GM18951 (cell line): ENCODE data around the gene CCNJL.
"Not testable (repeated sequence)": the region's sequence is repeated elsewhere in the genome, so short reads cannot be mapped to it uniquely, and the experiment has no call there.

Experiments
- POLR2A ChIP-seq: IDR thresholded peaks from 4 replicates; pipeline ENCODE4 v1.6.1; 2011; ENCODE audit warnings: mild to moderate bottlenecking; ENCODE audit not compliant: insufficient read length, insufficient read depth; ENCODE audit errors: extremely low read depth
- in situ Hi-C: fragments of 300-500 bp; cut with MboI; formaldehyde crosslinking; loops from one replicate; pipeline ENCODE4 v1.12.0; 2022; ENCODE audit warnings: low sequenced_read_pairs, mixed read lengths, inconsistent platforms; ENCODE audit not compliant: unreplicated experiment

Gene CCNJL

GRCh38 chr5:160349249-160349934, 37.0 kb upstream of the CCNJL start:
- in situ Hi-C loops = loop anchor here (10.0 kb wide), 2 partner anchors 145 to 325 kb away; no protein-coding TSS in a partner anchor
- no peak for TF ChIP-seq POLR2A

DNA sequence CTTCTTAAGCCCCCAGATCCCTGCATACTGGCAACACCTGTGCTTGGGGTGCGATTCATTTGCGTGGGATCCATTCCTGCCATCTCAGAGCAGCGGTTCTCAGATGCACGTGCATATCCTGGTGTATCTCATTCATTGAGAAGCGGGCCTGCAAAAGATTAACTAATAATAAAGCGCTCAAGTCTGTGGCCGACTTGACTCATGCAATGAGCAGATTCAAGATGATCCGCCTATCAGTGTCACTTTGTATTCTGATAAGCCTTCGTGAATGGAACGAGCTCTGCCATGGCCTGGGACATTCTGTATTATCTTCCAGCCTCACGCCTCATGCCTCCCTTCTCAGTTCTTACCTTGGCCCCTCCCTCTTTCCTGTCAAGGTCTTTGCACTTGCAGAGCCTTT, 35.7 kb upstream of the CCNJL start:
- TF ChIP-seq POLR2A = no peak

GRCh38 chr5:160347448-160347847, 35.1 kb upstream of the CCNJL start:
- in situ Hi-C loops = loop anchor here (10.0 kb wide), 2 partner anchors 143 to 323 kb away; no protein-coding TSS in a partner anchor
- no peak for TF ChIP-seq POLR2A

More for the DNA sequence above, 35.7 kb upstream of the CCNJL start:
- in situ Hi-C loops = loop anchor here (10.0 kb wide), 2 partner anchors 143 to 323 kb away; no protein-coding TSS in a partner anchor

- TF ChIP-seq POLR2A = no peak
- in situ Hi-C loops = loop anchor here (10.0 kb wide), 2 partner anchors 138 to 318 kb away; no protein-coding TSS in a partner anchor
Observed at GRCh38 chr5:160342413-160342941, 30.1 kb upstream of the CCNJL start.

DNA sequence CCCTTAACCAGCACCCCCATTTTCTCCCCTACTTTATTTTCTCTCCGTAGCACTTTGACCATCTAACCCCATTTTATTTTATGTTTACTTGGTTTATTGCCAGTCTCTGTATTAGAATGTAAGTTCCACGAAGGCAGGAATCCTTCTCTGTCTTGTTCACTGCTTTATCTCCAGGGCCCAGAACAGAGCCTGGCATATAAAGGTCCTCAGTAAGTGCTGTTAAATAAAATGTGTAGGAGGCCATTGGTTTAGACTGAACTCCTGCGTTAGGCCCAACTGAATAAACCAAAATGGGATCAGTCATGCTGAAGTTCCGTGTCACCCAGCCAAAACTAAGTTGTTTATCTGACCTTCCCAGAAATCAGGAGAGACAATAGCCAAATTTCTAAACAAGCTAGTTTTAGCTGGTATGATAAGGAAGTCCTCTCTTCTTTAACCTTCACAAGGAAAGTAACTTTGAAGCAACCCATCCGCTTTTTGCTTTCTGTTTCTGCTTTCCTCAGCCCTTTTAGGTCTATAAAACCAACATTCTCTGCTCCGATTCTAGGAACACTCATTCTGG, 29.0 kb upstream of the CCNJL start:
- no peak for TF ChIP-seq POLR2A
- in situ Hi-C loops = loop anchor here (10.0 kb wide), 2 partner anchors 137 to 317 kb away; no protein-coding TSS in a partner anchor

- in situ Hi-C loops = loop anchor here (10.0 kb wide), 2 partner anchors 136 to 316 kb away; no protein-coding TSS in a partner anchor
Observed at GRCh38 chr5:160340513-160340912, 28.1 kb upstream of the CCNJL start.

DNA sequence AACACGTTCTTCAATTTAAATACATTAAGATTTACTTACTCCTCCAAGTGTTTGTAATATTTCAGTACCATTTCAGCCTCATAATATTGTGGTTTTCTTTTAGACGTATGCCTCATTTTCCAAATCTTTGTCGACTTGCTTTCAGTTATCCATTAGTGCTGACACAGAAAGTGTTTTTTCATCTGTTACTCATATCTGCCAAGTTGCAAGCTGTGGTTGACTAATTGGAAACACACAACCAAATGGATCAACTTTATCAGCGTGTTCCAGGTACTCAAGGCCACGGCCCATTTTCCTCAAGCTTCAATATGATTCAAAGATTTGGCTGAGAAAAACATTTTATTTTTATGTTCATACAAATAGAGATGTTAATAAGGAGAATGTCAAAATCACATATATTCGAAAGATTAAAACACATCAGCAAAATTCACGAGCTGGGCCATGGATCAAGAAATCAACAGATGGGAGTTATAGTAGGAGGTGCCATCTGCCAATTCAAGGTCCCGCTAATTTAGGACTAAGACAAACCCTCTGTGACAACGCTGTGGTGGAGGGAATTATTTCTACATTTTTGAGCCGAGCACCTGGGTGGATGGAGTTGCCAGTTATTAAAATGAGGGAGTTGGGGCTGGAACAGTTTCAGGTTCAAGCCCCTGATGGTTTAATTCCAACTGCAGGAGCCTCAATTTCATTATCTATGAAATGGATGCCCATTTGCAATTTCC, 27.2 kb upstream of the CCNJL start:
- in situ Hi-C loops = loop anchor here (10.0 kb wide), 2 partner anchors 135 to 315 kb away; no protein-coding TSS in a partner anchor
- no peak for TF ChIP-seq POLR2A

DNA sequence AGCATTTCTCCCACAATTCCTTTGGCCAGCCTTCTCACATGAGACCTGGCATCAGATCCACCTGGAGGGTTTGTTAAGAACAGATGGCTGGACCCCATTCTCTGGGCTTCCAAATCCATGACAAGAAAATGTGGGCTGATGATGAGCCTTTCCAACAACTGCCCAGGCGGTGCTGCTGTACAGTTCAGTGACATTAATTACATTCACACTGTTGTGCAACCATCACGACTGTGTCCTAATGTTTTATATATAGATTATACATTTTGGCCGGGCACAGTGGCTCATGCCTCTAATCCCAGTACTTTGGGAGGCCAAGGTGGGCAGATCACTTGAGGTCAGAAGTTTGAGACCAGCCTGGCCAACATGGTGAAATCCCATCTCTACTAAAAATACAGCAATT, 22.4 kb upstream of the CCNJL start:
- in situ Hi-C loops = not testable (repeated sequence)

- TF ChIP-seq POLR2A = no peak
- in situ Hi-C loops = no loop called here
Observed at GRCh38 chr5:160333721-160334120, 21.4 kb upstream of the CCNJL start.

GRCh38 chr5:160330212-160330611, 17.8 kb upstream of the CCNJL start:
- in situ Hi-C loops = no loop called here
- no peak for TF ChIP-seq POLR2A

DNA sequence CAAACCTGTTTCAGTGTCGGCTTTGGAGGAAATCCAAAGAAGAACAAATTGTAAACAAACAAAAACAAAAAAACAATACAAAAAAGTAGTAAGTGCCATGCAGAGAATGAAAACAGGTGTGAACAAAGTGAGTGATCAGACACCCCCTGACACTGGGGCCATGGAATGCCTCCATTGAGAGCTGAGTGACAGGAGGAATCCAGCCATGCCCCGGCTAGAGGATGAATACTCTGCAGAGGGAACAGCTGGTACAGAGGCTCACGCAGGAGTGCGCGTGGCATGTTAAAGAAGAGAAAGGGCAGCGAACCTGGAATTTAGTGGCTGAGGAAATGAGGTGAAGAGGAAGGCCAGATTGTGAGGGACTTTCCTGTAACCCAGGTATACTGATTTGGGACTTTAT, 15.5 kb upstream of the CCNJL start:
- no peak for TF ChIP-seq POLR2A
- in situ Hi-C loops = no loop called here

DNA sequence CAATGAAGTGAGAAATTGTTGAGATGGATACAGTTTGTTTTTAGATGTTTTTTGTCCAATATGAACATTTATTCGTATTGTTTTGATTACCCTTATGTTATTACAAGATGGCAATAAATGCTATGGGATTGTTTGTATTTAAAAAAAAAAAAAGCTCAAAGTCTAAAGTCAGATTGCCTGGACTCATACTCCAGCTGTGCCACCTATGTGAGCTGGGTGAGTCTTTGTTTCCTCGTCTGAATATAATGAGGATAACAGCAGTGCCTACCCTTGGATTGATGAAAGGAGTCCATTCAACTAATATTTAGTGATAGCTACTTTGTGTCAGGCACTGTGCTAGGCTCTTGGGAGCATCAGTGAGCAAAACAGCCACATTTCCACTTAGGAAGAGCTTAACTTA, 14.6 kb upstream of the CCNJL start:
- no peak for TF ChIP-seq POLR2A
- in situ Hi-C loops = no loop called here

GRCh38 chr5:160325716-160326115, 13.4 kb upstream of the CCNJL start:
- in situ Hi-C loops = no loop called here
- no peak for TF ChIP-seq POLR2A
